ENCODE measurements around the gene SLC28A3.

DNA sequence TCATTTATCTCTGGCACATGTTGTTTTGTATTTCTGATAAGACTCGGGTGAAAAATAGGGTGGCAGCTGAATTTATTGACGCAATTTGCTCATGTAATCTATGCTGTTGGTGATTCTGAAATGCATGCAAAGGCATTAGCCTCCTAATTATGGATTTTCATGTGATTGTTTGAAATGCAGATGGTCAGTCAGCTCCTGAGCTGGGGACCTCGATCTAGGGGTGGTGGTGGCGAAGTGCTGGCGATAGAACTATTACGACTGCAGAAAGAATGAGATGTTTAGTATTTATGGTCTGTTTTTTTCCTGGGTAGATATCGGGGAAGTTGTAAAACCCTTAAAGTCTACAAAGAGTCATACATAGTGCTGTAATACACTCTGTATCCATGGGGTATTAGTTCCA, 88.6 kb downstream of the SLC28A3 start:
- TF ChIP-seq, protein P1, sequence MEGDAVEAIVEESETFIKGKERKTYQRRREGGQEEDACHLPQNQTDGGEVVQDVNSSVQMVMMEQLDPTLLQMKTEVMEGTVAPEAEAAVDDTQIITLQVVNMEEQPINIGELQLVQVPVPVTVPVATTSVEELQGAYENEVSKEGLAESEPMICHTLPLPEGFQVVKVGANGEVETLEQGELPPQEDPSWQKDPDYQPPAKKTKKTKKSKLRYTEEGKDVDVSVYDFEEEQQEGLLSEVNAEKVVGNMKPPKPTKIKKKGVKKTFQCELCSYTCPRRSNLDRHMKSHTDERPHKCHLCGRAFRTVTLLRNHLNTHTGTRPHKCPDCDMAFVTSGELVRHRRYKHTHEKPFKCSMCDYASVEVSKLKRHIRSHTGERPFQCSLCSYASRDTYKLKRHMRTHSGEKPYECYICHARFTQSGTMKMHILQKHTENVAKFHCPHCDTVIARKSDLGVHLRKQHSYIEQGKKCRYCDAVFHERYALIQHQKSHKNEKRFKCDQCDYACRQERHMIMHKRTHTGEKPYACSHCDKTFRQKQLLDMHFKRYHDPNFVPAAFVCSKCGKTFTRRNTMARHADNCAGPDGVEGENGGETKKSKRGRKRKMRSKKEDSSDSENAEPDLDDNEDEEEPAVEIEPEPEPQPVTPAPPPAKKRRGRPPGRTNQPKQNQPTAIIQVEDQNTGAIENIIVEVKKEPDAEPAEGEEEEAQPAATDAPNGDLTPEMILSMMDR (IDR thresholded peaks at IDR 0.05 in 4 of 5, conservative IDR thresholded peaks at IDR 0.05 in 1 of 5) = no peak
- no peak for TF ChIP-seq POLR2A (IDR thresholded peaks at IDR 0.05)
